ENCODE measurements around the gene ANO4.

DNA sequence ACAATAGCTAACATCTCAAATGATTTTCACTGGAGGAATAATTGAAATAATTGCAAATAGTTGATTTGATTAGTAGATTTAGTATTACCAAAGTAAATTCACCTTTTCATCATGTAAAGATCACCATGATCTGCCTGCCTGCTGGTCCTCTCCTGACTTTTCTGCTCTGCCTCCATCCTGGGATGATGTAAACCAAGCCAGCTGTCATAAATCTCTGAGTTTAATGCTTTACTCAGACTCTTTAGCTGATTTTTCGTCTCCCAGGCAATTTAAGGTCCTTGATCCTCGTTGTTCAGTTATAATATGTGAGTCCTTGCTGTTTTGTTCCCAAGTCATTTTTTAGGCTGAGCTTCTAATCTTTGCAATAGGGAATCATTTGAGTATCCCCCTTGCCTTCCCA, 138.0 kb downstream of the ANO4 start:
- no peak for TF ChIP-seq EZH2 (IDR thresholded peaks at IDR 0.05)
- TF ChIP-seq POLR2AphosphoS5 (IDR thresholded peaks at IDR 0.05; ENCODE audit: borderline replicate concordance, low read depth, low read length), result no peak
- TF ChIP-seq FOXP2 (optimal IDR thresholded peaks at IDR 0.05; ENCODE audit: control extremely low read depth, extremely low read length, insufficient read depth), result no peak
